ENCODE results near the gene ARMC9.
A peak's percentile ranks its signal among the peaks of the same experiment; 100 is the strongest.
"Not testable (repeated sequence)": the region's sequence is repeated elsewhere in the genome, so short reads cannot be mapped to it uniquely, and the experiment has no call there.

ARMC9 gene

DNA sequence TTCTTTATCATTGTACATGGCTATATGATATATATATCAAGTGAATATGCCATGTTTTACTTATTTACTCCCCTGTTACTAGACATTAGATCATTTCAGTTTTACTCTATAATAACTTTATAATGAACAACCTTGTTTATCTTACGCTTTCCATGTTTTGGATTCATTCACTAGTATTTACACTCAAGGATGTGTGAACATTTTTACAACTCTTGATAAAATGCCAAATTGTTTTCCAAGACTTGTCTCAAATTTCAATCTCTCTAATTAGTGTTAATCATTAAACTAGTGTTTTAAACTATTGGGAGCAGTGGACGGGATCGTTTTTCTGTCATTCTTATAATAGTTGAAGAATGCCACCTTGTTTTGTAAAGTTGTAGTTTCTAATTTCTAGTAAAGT lies 145.6 kb downstream of the ARMC9 start:
- no peak for DNase-seq

DNA sequence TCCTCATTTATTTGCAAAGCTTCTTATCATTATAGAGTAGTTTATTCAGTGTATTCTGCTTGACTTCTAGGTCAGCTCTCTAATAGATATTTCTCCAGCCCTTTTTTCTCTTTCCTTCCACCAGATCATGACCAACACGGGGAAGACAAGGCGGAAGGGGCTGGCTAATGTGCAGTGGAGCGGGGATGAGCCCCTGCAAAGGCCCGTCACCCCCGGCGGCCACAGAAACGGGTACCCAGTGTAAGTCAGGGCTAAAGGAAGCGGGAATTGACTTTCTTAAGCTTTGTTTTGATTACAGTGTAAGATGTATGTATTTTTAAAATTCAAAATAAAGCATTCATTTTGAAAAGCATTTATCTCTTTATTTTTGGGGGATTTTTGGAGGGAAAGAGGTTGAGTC lies 146.4 kb downstream of the ARMC9 start:
- no peak for DNase-seq

- DNase-seq, result no peak
These were observed 148.7 kb downstream of the ARMC9 start for GRCh38 chr2:231347081-231347480.

DNA sequence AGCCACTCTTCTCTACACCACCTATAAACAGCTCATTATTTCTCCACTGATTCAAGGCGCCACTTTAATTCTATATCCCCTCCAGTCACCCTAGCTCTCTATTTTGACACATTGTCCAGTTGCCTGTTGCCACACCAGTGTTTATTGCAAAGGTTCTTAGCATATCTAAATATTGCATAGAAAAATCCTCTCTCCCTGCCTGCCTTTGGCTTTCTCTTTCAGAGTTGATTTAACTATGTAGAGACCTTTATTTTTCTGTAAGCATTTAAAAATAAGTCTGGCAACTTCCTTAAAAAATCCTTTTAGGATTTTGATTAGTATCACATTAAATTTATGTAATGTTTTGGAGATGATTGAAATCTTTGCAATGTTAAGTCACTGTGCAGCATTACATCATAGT lies 149.2 kb downstream of the ARMC9 start:
- no peak for DNase-seq

DNA sequence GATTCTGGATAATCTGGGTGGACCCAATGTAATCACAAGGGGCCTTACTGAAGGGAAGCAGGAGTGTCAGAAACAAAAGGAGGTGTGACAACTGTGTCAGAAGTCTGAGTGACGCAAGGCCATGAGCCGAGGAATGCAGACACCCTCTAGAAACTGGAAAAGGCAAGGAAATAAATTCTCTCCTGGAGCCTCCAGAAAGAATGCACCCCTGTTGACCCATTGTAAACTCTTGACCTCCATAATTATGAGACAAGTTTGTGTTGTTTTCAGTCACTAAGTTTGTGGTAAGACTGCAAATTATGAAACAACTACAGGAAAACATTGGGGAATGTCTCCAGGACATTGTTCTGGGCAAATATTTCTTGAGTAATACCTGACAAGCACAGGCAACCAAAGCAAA lies 149.7 kb downstream of the ARMC9 start:
- DNase-seq, result no peak

DNA sequence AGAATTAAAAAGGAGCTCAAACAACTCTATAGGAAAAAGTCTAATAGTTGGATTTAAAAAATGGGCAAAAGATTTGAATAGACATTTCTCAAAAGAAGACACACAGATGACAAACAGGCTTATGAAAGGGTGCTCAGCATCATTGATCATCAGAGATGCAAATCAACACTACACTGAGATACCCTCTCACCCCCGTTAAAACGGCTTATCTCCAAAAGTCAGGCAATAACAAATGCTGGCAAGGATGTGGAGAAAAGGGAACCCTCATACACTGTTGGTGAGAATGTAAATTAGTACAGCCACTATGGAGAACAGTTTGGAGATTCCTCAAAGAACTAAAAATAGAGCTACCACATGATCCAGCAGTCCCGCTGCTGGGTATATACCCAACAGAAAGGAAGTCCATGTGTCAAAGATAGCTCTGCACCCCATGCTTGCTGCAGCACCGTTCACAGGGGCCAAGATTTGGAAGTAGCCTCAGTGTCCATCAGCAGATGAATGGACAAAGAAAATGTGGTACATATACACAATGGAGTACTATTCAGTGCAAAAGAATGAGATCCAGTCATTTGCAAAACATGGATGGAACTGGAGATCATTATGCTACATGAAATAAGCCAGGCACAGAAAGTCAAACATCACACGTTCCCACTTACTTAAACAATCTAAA lies 150.4 kb downstream of the ARMC9 start:
- no peak for DNase-seq

DNA sequence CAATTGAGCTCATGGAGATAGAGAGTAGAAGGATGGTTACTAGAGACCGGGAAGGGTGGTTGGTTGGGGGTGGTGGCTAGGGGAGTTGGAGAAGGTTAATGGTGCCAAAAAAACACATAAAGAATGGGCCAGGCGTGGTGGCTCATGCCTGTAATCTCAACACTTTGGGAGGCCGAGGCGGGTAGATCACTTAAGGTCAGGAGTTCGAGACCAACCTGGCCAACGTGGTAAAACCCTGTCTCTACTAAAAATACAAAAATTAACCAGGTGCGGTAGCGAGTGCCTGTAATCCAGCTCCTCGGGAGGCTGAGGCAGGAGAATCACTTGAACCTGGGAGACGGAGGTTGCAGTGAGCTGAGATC lies 150.9 kb downstream of the ARMC9 start:
- not testable (repeated sequence) for DNase-seq

DNA sequence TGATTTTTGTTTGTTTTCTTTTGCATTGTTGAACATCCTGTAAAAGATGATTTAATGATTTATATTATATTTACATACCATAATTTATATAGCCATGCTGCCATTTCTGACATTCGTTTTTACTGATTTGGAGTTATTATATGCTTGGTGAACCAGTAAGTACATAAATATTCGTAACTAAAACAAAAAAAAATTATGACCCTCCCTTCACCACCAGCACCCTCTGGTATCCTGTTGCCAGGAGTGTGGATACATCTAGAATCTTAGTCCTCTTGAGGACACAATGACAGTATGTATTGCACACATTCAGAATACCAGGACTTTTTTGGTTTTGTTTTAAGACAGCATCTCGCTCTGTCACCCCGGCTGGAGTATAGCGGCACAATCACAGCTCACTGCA lies 153.2 kb downstream of the ARMC9 start:
- no peak for DNase-seq

- DNase-seq, result no peak
These were observed 155.0 kb downstream of the ARMC9 start for GRCh38 chr2:231353469-231353868.

- no peak for DNase-seq
These were observed 157.4 kb downstream of the ARMC9 start for GRCh38 chr2:231355508-231356465.

DNA sequence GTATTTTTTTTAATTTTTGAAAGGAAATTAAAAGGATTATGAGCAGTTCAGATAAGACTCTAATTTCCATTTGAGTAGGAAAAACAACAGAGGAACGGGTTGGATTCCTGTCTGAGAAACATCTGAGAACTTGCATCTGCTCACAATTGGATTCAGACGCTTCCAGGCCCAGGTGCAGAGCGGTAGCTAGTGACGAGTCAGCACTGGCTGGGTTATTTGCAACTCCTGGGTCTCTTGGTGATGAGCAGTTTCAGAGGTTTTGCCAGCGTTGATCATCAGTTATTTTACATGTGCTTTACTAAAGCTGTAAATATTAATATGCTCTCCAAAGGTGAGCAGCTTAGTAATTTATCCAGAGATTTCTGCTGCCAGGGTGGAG lies 158.0 kb downstream of the ARMC9 start:
- DNase-seq, result no peak

DNA sequence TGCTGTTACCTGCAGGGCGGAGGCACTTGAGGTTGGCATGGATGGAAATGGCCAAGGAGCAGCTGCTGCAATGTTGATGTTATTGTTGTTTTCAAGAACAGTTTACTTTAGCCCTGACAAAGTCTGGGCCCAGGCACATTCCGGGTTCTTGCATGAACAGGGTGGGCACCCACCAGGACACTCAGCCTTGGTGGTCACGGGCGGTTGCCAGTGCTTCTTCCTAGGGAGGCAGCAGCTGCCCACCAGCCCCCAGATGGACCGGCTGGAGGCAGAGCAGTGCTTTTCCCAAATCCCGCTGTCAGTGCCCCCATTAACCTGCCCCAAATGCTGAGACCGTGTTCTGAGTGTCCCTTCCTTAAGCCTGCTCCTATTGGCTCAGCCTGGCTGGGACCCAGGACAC lies 158.6 kb downstream of the ARMC9 start:
- DNase-seq, result no peak

DNA sequence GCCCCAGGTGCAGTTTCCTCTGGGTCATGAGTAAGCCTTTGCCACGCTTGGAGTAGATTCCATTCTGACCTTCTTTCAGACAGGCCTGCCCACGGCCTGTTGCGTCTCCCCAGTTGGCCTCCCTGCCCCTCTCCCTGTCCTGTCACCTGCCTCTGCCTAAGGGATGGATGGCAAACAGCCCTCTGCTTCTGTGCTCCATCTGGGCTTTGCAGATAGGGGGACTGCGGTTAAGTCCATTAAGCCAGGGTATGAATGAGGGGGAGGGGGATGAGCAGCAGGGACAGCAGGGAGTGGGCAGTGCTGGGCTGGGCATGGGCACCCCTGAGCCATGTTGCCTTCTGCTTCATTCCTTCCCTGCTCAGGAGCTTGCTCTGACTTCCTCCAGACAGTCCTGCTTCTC lies 159.5 kb downstream of the ARMC9 start:
- no peak for DNase-seq

DNA sequence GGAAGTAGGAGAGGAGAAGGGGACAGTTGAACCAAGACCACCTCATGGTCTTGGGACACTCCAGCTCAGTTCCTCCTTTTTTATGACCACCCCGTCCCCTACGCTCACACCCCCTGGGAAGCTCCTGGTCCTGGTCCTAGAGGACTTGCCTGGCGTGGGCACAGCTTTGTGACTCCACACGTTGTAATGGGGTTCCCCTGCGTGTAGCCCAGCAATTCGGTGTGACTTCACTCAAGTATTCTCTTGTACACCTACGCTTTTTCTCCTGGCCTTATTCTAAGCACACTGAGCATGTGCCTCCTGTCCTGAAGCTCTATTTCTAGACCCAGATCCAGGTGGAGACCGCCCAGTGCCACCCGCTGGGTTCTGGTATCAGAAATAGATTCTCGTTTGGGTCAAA lies 161.0 kb downstream of the ARMC9 start:
- no peak for DNase-seq

DNA sequence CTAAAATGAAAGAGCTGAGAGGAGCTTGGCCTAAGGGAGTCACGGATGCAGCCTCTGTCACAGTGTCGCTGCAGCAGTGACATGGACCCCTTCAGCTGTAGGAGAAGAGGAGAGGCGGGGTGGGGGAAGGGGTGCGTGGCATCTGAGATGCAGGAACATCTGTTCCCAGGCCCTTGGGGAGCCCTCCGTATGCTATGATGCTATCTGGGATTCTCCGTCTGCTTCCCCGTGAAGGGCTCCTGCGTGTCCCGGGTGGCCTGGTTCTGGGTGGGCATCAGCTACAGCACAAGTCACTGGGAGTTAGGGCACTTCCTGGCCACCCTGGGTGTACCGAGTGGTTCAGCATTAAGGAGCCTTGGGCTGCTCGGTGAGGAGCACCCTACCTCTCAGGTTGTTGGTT lies 161.5 kb downstream of the ARMC9 start:
- no peak for DNase-seq

GRCh38 chr2:231360401-231360800 lies 162.0 kb downstream of the ARMC9 start:
- DNase-seq, result no peak

DNA sequence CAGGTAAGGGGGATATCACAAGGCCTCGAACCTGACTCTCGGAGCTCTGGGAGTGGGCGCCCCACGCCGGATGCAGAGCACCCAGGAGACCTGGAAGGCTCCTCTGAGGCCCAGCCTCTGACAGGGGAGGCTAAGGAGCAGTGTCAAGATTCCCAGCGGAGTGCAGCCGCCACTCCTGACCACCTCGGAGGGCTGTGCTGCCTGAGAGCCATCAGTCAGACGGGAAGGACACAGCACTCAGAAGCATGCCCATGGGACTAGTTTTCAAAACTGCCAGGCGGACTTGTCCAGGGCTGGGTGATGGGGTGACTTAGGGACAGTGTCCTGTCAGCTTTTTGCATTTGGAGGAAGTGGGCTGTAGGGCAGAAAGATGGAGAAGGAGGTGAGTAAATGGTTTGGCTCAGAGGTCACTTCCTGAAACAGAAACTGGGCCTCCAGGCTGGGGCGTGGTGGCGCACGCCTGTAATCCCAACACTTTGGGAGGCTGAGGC lies 162.5 kb downstream of the ARMC9 start:
- DNase-seq, result no peak

- DNase-seq, result no peak
These were observed 163.5 kb downstream of the ARMC9 start for GRCh38 chr2:231361701-231362554.

DNA sequence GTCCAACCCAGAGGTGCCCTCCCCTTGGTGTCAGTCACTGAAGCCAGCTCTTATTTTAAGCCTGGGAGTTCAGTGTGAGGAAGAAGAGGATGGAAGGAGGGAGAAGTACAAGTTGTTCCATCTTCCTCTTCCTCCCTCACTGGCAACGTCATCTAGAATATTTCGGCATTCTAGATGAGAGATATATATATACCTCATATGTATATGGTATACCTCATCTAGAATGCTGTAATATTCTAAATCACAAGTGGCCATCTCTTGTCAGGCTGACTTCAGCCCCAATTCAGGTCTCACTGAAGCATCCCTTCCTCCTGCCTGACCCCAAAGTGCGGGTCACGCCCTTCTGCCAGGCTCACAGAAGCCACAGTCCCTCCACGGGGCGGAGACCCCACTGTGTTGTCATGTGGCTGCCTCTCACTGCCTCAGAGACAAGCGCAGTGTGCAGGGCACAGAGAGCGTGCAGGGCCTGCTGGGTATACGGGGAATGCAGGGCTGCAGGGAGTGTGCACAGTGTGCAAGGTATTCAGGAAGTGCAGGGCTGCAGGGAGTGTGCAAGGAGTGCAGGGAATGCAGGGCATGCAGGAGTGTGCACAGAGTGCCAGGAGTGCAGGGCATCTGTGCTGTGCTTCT lies 164.2 kb downstream of the ARMC9 start:
- DNase-seq, result no peak

- no peak for DNase-seq
These were observed 165.6 kb downstream of the ARMC9 start for GRCh38 chr2:231364061-231364460.

GRCh38 chr2:231364961-231365810 lies 166.8 kb downstream of the ARMC9 start:
- DNase-seq, result peak; percentile 49

- no peak for DNase-seq
These were observed 168.7 kb downstream of the ARMC9 start for GRCh38 chr2:231367178-231367577.
